Ovary (tissue), 9 donors: Measurements from ENCODE around the gene ESYT2. TPM values are rescaled to one million over a fixed set of nuclear protein-coding genes. Genes with fewer than 3 reads are reported as not detected.

Experiments
- DNase-seq, 5 donors: peaks; one replicate each; pipeline ENCODE4 v3.0.0-alpha.2; 2019 to 2020
- H3K27ac ChIP-seq, 2 donors: fragments of 200-600 bp; one replicate each; pipeline versions ENCODE4 v1.5.1 to v1.8.0; 2019 to 2022
- H3K27me3 ChIP-seq: fragments of 200-600 bp; one replicate; pipeline ENCODE4 v1.8.0; 2022
- H3K36me3 ChIP-seq: fragments of 200-600 bp; sonication (generic); one replicate; pipeline ENCODE4 v1.5.1; 2019
- H3K4me1 ChIP-seq: one replicate; pipeline ENCODE4 v1.8.1; 2013; ENCODE audit warnings: mild to moderate bottlenecking, moderate library complexity; ENCODE audit not compliant: insufficient read depth
- H3K4me3 ChIP-seq: fragments of 200-600 bp; sonication (generic); one replicate; pipeline ENCODE4 v1.5.1; 2017
- H3K9me3 ChIP-seq, 2 donors: fragments of 200-600 bp in 1 of 2; sonication (generic) in 1 of 2; one replicate each; pipeline versions ENCODE4 v1.5.1 to v1.8.1; 2013 to 2019; ENCODE audit warnings: mild to moderate bottlenecking in 1 of 2, moderate library complexity in 1 of 2
- EP300 ChIP-seq: sonication (generic); formaldehyde crosslinking; IDR thresholded peaks from one replicate; pipeline ENCODE4 v1.6.1; 2017; ENCODE audit warnings: antibody characterized with exemption
- POLR2A ChIP-seq: fragments of 450-650 bp; IDR thresholded peaks from one replicate; pipeline ENCODE4 v1.6.1; 2017; ENCODE audit warnings: antibody characterized with exemption, mild to moderate bottlenecking, moderate library complexity
- WGBS, 3 donors: extraction: QIAGEN DNeasy Blood & Tissue Kit in 1 of 3; methylation state at CpG; one replicate each; pipeline versions ENCODE4 v1.1.5 to v1.1.7; 2013 to 2017; 5-methylcytosine and 5-hydroxymethylcytosine counted together
- intact Hi-C, 4 donors: fragments of 100-400 bp; cut with DNase I; formaldehyde crosslinking; loops; one replicate each; pipeline versions ENCODE4 v1.11.0 to v1.15.1; 2022 to 2023
- polyA plus RNA-seq, 2 donors: library from polyadenylated mRNA; stranded (reverse); fragments of 200-250 nt in 1 of 2; fragments of 350-450 nt in 1 of 2; fragmentation: Illumina TruSeq in 1 of 2; extraction: RNeasy Lipid Tissue Mini Kit (QIAGEN cat#74804) in 1 of 2; gene quantifications; one replicate each; pipeline ENCODE4 v1.2.3, GENCODE V29; 2013 to 2014
- total RNA-seq, 7 donors: library from RNA; depleted of rRNA in 2 of 7; stranded (reverse); fragments of >200 nt in 2 of 7; fragmentation: NEBNext Ultra II Directional in 3 of 7; extraction: Animal tissue kit (Norgen Biotek cat#: 25700) in 3 of 7; gene quantifications; one replicate each; pipeline versions ENCODE4 v1.1.0 to v1.2.4, GENCODE V29; 2016 to 2023
- TF ChIP-seq, protein P1 (sequence below), 3 donors: fragments of 450-650 bp in 2 of 3; fragments of 200-600 bp in 1 of 3; IDR thresholded peaks; one replicate each; pipeline versions ENCODE4 v1.5.1 to v1.8.0; 2016 to 2022; ENCODE audit warnings: antibody characterized with exemption in 3 of 3, mild to moderate bottlenecking in 1 of 3
- donor health status: DM: no; HTN: no; CAD: no; lungs with moderate emphysema.
- donor health status: DM: no; HTN: no; CAD: no.
- donor health status: Bipolar disorder and iron deficiency.
- donor health status: DM: yes; HTN: yes; CAD: no.
- donor health status: DM: no; HTN: no; CAD: no.
- donor health status: DM: yes; HTN: yes; CAD: no.

The ESYT2 gene
- total and polyA plus RNA-seq, 9 donors, result 42.7 to 147 (median 91.6) TPM

DNA sequence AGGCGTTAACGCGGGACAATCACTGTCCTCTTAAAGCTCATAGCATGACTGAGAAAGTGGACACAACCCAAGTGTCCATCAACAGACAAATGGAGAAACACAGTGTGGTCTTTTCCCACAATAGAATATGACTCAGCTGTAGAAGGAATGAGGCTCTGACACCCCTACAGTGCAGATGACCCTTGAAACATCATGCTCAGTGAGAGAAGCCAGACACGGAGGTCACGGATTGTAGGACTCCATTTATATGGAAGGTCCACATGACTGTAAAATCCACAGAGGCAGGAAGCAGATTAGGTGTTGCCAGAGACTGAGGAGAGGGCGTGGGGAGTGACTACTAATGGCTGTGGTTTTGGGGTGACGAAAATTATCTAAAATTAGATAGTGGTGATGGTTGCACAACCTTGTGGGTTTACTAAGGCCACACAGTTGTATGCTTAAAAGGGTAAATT, 118.6 kb downstream of the ESYT2 start:
- no peak for DNase-seq
- no peaks in the 10 kb centered on the region for H3K4me1 ChIP-seq
- TF ChIP-seq, protein P1, sequence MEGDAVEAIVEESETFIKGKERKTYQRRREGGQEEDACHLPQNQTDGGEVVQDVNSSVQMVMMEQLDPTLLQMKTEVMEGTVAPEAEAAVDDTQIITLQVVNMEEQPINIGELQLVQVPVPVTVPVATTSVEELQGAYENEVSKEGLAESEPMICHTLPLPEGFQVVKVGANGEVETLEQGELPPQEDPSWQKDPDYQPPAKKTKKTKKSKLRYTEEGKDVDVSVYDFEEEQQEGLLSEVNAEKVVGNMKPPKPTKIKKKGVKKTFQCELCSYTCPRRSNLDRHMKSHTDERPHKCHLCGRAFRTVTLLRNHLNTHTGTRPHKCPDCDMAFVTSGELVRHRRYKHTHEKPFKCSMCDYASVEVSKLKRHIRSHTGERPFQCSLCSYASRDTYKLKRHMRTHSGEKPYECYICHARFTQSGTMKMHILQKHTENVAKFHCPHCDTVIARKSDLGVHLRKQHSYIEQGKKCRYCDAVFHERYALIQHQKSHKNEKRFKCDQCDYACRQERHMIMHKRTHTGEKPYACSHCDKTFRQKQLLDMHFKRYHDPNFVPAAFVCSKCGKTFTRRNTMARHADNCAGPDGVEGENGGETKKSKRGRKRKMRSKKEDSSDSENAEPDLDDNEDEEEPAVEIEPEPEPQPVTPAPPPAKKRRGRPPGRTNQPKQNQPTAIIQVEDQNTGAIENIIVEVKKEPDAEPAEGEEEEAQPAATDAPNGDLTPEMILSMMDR (IDR thresholded peaks at IDR 0.05), result no peak
- TF ChIP-seq EP300 (no peak), POLR2A (no peak)
- no peak overlapping the region for H3K27ac ChIP-seq
- H3K9me3 ChIP-seq, result no peaks in the 10 kb centered on the region
- WGBS, 3 donors, result 73 to 83% (median 79%) methylated on average over 7 of the region's 7 CpGs
- intact Hi-C loops, result no loop called here
- no peaks in the 10 kb centered on the region for H3K27me3 ChIP-seq
- no peak overlapping the region for H3K4me3 ChIP-seq
- no peaks in the 10 kb centered on the region for H3K36me3 ChIP-seq

- Histone ChIP-seq H3K4me1 (peaks cover 1% of the 10 kb centered on the region), H3K9me3 (no peaks in the 10 kb centered on the region), H3K36me3 (no peaks in the 10 kb centered on the region), H3K27ac (no peak overlapping the region), H3K4me3 (no peak overlapping the region), H3K27me3 (no peaks in the 10 kb centered on the region)
- intact Hi-C loops, result loop anchor here in 1 of 4 donors (10.0 kb wide), 1 partner anchor 127 kb away; no protein-coding TSS in a partner anchor
- DNase-seq, result no peak
- TF ChIP-seq EP300 (no peak), POLR2A (no peak)
- TF ChIP-seq, protein P1 (IDR thresholded peaks at IDR 0.05), result no peak
- WGBS, 3 donors, result 56 to 64% (median 62%) methylated on average over 4 of the region's 4 CpGs
Measured at GRCh38 chr7:158707610-158708009, 121.7 kb downstream of the ESYT2 start.

DNA sequence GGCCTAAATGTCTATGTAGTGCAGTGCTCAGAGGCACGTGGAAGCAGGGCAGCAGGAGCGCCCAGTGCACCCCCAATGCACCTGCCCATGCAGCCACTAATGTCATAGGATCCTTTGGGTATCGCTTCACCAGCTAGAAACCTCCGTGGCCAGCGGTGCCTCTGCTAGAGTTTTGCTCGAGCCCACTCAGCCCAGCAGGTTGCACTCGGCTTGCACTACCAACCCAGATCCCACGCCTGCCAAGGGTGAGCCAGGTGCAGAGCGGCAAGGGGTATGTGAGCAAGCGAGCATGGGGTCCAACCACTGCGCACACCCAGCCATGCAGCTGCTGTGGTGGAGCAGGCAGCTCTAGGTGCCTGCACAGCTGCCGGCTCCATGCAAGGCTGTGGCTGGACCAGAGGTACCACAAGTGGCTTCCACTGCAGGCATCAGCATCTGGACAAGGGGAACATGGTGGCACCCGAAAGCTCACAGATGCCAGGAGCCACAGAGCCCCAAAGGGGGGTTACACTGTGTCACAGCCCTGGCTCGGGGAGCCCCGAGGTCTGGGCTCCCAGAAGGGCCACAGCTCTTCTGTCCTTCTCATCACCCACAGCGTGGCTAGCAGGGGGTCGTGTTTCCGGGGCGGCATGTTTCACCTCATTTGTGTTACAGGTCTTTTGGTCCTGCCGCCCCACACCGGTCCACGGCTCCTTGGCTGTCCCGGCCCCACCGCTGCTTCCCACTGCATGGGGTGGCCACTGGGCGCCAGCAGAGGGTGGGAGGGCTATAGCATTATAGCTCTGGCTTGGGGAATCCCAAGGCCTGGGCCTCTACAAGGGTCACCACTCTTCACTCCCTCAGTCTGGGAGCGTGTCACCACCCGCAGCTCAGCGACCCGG, 122.4 kb downstream of the ESYT2 start:
- Histone ChIP-seq H3K27ac (no peak overlapping the region), H3K4me1 (peaks cover 1% of the 10 kb centered on the region), H3K27me3 (no peaks in the 10 kb centered on the region), H3K36me3 (no peaks in the 10 kb centered on the region), H3K9me3 (no peaks in the 10 kb centered on the region), H3K4me3 (no peak overlapping the region)
- no peak for DNase-seq
- intact Hi-C loops, result loop anchor here in 1 of 4 donors (10.0 kb wide), 1 partner anchor 128 kb away; no protein-coding TSS in a partner anchor
- 91 to 95% (median 93%) methylated on average over 28 to 29 of the region's 29 CpGs for WGBS, 3 donors
- TF ChIP-seq POLR2A (no peak), EP300 (no peak)
- TF ChIP-seq, protein P1 (IDR thresholded peaks at IDR 0.05), result no peak

DNA sequence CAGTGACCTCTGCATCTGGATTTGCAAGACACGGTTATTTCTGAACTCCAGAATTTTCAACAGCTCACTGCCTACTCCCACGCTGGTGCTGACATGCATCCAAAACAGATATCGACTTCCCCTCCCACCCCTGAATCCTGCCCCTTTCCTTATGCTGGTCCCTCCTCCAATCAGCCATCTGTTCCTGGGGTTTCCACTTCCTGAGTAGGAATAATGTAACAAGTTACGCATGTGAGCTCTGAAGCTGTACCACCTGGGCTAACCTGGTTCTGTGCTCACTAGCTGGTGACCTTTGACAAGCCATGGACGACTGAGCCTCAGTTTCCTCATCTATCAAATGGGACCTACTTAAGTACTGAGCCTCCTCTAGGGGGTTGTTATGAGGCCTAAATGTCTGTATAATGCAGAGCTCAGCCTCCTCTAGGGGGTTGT, 123.0 kb downstream of the ESYT2 start:
- no peak for DNase-seq
- H3K4me3 ChIP-seq, result no peak overlapping the region
- TF ChIP-seq, protein P1 (IDR thresholded peaks at IDR 0.05), result no peak
- no peak for TF ChIP-seq EP300
- TF ChIP-seq POLR2A, result no peak
- intact Hi-C loops, result loop anchor here in 1 of 4 donors (10.0 kb wide), 1 partner anchor 129 kb away; no protein-coding TSS in a partner anchor
- no peaks in the 10 kb centered on the region for H3K36me3 ChIP-seq
- WGBS, 3 donors, result 28 to 52% (median 41%) methylated on average over 5 of the region's 5 CpGs
- no peaks in the 10 kb centered on the region for H3K9me3 ChIP-seq
- H3K27me3 ChIP-seq, result no peaks in the 10 kb centered on the region
- H3K4me1 ChIP-seq, result peaks cover 1% of the 10 kb centered on the region
- H3K27ac ChIP-seq, result no peak overlapping the region
